AG20443 (cell line): Measurements from ENCODE around the gene ENPP3.

Experiments used
- DNase-seq: peaks from one replicate; pipeline ENCODE4 v3.0.0; 2012; ENCODE audit warnings: low spot score, mixed read lengths

ENPP3 gene

DNA sequence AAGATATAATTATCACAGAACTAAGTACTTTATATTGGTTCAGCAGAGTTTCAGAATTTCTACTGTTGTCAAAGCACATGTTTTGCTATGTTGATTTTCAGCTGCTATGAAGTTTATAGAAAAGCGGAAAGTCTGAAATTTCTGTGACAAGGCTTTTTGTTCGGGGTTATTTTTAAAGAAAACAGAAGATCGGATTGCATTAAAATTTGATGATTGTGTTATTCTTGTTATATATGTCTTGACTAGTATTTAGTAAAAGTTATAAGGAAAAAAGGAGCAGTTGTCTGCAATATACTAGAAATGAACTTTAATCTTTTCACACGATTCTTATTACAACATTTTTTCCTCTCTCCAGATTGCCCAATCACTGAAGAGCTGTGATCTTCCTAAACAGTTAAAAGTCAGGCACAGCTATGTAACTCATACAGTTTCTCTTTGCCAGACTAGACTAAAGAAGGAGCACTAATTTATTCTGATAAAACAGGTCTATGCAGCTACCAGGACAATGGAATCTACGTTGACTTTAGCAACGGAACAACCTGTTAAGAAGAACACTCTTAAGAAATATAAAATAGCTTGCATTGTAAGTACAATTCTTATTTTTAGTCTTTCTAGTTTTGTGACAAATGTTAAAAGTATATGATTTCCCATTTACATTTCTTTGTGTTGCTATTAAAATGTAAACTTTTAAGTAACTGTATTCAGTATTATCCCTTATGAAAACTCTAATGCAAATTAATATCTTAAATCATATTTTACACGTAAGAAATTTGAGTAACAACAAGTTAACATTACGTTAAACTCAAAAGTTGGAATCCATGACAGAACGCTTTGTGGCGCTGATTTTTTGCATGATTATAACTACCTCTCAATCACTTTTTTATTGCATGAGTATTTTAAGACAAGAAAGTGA is at the start of gene ENPP3:
TSS of gene ENPP3 (plus strand) at position 423 of the 913 bp plus-strand sequence. CDS start at position 506, 83 bp downstream.
- DNase-seq, result peak; percentile 29

DNA sequence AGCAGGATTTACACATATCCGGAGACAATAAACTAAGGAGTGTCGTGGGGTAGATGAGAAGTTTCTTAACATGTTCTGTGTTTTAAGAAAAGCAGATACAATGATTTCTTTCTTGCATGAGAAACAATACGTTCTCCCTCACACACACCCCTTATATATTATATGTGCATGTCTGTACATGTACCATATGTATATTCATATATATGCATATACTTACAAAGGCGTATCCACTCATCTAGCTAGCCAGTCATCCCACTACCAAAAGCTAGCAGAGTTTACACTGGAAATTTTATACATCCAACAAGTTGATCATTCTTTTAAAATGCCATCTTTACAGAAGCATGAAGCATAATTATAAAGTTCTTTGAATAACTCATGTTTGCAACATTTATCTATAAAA is 49.2 kb upstream of the ENPP3 start:
- DNase-seq, result no peak

DNA sequence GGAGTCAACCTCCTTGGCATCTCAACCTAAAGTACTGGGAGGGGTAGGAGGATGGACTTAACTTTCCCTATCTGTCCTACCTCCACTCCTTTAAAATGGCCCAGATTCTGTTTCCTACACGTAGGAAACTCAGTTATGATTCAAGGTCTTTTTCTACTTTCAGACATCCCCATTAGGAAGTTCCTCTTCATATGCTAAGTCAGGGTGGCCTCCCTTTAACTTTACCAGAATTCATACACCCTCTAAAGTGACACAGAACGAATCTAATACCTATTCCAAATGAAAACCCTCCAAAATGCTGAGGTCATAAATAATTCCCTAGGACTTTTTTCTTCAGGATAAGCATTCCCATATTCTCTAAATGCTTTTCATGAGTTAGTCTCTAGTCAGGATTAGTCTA is 48.5 kb upstream of the ENPP3 start:
- DNase-seq, result no peak

DNA sequence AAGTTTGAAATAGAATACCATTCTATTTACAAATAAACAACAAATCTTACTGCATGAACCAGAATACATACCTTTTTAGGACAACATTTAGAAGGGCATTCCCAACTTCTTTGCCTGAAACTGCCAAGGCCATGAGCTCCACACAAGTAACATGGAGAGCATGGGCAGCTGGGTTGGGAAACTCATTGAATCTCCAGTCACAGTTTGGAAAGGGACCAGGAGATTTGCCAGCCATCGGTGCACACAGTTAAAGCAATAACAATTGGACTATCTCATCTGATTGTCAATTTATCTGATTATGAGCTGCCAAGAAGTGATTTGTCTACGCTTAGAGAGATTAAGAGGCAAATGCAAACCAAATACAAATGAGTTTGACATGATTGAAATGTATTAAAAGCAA is 44.2 kb upstream of the ENPP3 start:
- DNase-seq, result no peak

DNA sequence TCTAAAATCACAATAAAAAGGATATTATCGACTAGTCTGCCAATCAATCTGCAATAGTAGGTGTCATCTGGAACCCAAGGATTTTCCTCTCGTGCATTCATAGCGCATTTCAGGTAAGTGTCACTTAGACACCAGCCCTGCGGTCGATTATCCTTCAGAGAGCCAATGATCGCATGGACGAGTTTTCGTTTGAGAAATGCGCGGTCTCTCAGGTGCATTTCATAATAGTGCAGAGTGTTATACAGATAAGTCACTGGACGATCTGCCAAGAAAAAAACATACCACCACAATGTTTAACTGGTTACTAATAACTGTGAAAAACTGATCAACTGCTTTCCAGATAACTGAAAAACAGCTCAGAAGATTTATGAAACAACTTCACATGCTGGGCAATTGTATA is 43.0 kb upstream of the ENPP3 start:
- DNase-seq, result no peak

DNA sequence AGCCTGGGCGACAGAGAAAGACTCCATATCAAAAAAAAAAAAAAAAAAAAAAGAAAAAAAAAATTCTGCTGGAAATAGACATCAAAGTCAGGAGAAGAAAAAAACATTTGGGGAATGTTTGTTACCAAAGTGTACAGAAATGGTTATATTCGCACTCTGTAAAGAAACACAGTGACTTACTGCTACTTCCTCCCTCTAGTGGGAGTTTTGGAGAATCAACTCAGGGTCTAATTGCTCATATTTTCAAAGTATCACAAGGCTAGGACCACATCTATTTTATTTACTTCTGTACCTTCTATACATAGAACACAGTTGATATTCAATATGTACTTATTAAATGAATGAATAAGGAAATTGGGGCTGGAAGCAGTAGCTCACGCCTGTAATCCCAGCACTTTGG is 39.7 kb upstream of the ENPP3 start:
- peak; percentile 7 for DNase-seq

DNA sequence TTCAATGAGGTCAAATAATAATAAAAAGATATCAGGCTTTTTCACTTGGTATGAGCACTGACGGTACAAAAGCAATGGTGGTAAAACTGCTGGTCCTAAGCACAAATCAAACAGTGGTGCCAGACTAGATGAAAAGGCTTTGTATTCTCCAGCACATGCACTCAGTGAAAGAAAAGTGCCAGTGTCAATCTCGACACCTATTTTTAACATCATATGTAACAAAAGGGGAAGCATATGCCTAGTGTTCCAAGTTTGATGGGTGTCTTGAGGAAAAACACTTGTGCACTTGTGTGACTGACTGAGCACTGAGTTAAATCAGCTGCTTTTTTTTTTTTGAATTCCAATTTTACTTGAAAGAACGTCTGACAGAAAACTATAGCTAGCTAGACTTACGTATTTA is 36.4 kb upstream of the ENPP3 start:
- DNase-seq, result no peak

DNA sequence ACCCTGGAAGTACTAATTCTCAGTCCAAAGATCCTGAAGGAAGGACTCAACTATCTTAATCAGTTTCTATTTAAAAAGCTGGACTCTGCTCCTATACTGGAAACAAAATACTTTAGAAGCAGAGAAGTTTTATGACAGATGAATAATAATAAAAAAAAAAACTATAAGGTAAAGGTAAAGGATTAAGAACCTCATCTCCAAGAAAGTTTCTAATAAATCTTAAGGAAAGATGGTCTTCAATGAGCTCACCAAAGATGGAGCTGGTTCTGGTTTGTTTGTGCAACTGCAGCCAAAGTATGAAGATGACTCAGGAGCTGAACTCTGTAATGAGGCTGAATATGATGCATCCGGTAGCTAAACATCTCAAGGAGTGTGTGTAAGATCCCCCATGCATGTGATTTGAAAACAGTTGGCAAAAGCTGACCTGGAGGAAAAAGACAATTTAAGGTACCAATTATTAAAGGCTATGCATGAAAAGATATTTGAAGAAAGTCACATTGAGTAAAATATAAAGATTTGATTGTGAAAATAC is 34.3 kb upstream of the ENPP3 start:
- peak; percentile 86 for DNase-seq

DNA sequence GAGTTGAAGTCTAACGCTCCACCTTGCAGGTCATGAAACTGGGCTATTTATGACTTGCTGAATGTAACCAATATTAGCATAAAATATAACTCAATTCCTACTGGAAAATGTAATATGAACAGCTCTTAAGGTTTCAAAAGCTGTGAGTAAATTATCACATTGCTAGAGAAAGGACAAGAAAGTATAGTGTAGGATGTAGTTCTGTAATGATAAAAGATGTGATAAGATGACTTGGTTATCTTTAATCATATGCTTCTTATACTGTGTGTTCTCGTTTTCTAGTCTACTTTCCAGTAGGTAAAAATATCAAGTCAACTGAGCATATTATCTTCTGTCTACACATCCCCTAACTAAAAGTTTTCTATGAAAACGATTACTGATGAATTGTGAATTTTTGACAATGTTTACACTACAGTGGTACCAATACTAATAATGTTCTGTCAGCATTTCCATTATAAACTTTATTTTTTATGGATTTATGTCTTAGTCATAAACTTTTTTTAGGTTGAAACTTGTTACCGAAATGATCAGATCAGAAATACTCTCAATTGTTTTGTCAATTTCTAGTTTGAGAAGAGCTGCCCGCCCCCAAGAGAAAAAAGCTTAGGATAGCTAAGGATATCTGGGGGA is 23.7 kb upstream of the ENPP3 start:
- no peak for DNase-seq

DNA sequence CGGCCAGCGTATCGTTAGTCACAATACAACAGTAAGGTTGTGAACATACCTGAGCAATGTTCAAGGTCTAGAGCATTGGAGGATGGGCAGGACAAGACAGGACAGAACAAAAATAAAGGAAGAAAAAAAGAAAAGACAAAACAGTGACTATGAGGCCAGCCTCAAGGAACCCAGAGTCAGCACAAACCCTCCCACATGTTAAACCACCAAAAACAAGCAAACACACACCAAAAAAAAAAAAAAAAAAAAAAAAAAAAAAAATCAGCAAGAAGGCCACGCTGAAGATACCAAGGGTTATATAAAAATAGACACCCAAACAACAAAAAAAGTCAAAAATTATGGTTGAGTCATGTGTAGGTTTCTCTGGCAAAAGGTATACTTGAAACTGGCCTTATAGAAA is 21.8 kb upstream of the ENPP3 start:
- DNase-seq, result no peak

DNA sequence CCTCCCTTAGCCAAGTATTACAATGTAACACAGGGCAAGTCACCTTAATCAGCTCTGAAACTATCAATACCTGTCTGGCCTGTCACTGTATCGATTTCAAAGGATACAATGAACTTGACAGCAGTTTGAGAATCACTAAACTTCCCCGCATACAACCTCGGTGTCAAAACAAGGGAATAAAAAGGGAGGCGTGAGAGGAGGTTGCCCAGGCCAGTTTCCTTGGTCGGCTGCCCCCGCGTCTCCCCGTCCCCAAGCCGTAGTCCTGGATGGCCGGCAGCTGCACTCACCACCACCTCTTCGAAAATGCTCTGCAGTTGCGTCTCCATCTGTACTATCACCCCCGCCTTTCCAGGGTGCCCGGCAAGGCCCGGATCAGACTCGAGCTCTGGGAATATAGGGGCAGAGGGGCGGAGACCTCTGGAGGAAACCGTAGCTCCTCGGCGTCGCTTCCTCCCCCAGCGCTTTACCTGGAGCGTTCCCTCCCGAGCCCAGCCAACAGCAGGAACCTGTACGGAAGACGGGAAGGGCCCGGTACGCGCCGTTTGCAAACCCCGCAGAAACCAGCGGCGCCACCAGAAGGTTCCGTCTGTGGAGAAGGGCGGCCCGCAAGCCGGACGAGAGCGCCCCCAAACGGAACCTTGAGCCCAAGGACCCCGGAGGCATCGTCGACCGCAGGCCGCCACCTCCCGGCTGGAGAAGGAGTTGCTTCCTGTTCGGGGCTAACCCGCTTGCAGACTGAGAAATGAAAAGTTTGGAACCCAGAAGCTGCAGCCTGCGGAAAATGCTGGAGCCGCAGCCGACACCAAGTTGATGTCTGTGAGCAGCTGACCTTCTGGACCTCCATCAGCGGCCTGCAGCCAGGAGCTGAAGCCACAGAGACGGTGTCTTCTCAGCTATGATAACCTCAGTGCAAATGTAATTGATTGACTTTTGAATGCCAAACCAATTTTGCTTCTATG is 9.1 kb upstream of the ENPP3 start, which contains the start of gene MED23:
TSS of gene MED23 (minus strand) at position 519 of the 959 bp plus-strand sequence. CDS start at position 326, 193 bp downstream.
- DNase-seq, result peak; percentile 97

DNA sequence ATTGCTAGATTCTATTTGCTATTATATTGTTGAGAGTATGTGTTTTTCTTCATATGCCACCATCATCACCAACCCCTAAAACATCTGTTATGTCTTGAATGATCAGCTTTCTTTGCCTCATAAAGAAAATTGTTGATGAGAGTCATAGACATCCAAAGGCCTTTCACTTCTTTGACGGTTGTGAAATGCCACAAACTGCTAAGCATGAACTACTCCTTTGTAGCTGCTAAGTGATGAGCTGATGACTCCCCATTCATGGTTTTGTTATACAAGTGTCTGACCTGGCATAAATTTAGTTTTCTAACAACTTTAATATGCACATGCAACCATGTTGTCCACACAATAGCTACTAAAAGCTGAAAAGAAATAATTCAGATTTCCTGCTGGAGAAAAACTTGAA is 8.4 kb upstream of the ENPP3 start:
- DNase-seq, result peak; percentile 9

DNA sequence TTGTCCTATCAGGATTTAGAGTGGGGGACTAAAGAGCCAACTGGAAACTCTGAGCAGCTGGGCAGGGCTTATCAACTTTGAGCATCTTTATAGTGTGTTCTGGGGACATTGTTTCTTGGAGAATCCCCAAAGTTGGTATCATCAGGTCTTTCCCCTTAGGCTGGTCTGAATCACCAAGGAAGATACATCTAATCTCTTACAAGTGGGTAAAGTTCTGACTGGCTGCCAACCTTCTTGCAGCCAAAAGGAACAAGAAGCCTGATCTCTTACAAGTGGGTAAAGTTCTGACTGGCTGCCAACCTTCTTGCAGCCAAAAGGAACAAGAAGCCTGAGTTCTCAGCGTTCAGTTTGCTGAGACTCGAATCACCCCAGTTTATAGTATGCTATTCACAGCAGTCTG is 7.5 kb upstream of the ENPP3 start:
- DNase-seq, result no peak

DNA sequence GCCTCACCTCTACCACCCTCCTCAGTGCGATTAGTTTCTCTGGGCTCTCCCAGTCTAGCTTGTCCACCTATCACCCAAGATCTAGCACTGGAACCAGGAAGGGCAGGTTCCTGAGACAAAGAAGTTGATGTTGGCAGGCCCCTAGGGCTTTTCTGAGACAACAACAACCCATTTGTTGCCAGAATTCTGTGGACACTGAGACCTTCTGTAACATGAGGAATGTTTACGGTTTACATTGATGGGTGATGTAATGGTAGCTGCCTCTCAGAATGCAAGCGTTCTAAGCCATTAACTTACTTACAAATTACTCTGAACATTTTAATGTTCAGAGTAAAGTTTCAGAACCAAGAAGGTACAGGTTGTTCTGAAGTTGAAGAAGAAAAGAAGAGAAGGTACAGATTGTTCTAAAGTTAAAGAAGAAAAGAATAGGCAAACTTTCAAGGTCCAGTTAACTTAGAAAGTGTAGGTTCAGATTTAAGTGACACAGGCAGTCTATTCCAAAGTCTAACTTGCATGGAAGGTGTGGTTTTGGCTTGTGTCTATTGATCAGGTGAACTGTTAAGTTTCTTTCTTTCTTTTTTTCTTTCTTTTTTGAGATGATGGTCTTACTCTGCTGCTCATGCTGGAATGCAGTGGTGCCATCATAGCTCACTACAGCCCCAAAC is 5.3 kb upstream of the ENPP3 start:
- DNase-seq, result no peak

DNA sequence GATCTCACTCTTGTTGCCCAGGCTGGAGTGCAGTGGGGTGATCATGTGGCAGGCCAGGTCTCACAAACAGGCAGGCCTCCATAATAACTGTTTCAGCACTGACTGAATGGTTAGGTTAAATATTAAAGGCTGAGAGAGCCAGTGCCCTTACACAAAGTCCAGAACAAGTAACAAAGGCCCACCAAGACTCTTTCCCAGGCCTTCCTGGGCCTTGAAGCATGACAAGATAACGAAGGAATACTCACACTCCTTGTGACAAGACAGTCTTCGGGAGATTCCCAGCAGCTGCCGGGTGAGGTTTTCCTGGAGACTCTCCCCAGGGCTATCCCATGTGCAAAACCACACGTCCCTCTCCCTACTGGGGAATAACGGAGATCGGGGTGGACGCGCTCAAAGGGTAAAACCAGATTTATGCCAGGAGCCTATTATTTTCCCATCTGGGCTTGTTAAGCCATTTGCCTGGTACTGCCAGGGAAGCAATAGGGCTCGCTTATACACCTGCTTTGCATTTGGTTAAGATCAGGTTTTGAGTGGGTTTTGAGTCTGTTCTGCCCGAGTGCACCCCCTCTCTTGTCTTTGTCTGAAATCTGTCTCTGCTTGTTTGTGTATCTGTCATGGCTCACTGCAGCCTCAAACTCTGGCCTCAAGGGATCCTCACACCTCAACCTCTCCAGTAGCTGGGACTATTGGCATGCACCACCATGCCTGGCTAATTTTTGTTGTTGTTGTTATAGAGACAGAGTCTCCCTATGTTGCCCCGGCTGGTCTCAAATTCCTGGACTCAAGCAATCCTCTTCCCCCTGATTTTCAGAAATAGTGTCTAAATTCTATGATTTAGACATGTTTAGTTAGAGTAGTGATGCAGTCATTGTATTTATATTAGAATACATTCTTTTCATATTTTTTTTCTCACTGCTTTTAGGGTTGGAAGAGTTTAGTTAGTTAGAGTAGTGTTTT is 1.4 kb upstream of the ENPP3 start:
- DNase-seq, result no peak

DNA sequence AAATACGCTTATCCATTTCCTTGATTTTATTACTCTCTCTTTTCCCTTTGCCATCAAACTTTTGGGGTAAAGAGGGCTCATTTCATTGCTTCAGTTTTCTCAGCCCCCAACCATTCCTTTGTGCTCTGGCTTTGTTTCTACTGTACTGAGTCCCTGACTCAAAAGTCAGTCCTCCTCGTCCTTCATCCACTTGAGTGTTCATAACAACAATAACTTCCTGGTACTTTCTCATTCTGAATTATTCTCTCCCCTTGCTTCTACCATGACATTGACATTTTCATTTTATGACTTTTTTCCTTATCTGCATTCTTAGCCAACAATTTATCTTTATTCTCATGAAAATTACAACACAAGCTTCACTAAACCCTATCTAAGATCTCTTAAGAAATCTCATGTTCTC is 911 bp downstream of the ENPP3 start:
- DNase-seq, result no peak

DNA sequence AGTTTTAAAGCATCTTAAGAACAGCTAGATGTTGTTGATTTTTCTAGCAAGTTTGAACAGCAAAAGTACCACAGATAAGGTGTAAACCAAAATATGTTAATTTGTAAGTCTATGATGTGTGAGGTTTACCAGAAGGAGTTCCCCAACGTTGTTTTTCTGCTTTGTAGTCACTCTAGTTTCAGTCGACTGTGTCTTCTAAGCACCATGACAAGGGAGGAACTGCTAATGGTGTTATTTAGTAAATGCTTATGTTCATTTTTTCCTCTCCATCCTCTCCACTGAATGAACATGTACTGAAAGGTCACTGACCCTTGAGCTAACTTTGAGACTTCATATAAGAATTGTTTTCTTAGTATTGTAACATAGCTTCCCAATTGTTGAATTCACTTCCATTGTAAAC is 3.0 kb downstream of the ENPP3 start:
- no peak for DNase-seq

DNA sequence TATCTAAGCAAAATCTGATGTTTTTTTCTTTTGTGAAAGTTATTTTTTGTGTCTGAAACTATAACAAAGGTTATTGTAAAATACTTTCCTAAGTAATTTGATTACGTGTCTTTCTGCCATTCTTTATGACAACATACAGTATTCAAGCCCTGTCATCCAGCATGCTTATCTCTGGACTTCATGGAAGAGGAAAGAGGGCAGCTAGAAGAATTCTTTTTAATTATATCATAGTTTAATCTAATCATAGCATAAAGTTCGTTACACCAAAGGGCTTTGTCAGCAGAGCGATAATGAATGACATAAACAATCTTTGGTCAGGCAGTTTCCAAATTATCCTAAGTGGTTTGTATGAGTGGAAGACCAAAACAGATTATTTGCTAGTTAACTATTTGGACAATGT is 3.5 kb downstream of the ENPP3 start:
- no peak for DNase-seq

DNA sequence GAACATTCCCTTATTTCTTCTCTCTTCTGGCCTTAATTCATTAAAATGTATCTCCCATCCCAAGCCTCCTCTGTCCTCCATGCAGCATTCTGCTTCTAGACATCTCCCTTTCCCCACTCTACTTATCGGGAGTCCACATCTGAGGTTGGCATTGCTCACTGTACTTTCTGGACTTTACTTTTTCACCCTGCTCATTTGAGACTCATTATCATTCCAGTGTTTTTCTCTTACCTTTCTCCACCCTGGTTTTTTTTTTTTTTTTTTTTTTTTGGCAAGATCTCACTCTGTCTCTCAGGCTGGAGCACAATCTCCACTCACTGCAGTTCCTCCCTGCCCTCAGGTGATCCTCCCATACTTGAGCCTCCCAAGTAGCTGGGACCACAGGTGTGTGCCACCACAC is 4.5 kb downstream of the ENPP3 start:
- no peak for DNase-seq

DNA sequence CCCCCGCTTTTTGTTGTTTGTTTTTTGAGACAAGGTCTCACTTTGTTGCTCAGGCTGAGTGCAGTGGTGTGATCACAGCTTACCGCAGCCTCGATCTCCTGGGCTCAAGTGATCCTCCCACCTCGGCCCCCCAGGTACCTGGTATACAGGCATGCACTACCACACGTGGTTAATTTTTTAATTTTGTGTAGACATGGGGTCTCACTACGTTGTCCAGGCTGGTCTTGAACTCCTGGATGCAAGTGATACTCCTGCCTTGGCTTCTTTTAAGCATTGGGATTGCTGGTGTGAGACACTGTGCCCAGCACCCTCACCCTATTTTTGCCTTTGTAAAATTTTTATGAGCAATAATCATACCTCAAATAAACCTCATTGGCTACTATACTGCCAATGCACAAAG is 5.5 kb downstream of the ENPP3 start:
- DNase-seq, result no peak
